CD14-positive monocyte (primary cell): ENCODE measurements around the gene MCF2L. TPM values are rescaled to one million over a fixed set of nuclear protein-coding genes. Genes with fewer than 3 reads are reported as not detected.

Experiments used
- DNase-seq, 3 donors: peaks; one replicate each; pipeline ENCODE4 v3.0.0-alpha.2; 2011 to 2022
- H2AFZ ChIP-seq: 2 replicates; pipeline ENCODE4 v1.6.0; 2012; ENCODE audit warnings: mild to moderate bottlenecking, low read depth, low read length, inconsistent platforms; ENCODE audit not compliant: insufficient read depth, poor library complexity, severe bottlenecking
- H3K27ac ChIP-seq, 2 donors: 1 replicate in 1 of 2; 2 replicates in 1 of 2; pipeline ENCODE4 v1.5.1; 2012 to 2013; ENCODE audit warnings: low read length in 2 of 2, control low read depth in 1 of 2, inconsistent platforms in 1 of 2, low read depth in 1 of 2, mild to moderate bottlenecking in 1 of 2
- H3K27me3 ChIP-seq, 2 donors: one replicate each; pipeline versions ENCODE4 v1.6.0 to v1.6.1; 2011 to 2013; ENCODE audit warnings: low read length in 2 of 2; ENCODE audit not compliant: control insufficient read depth in 2 of 2, insufficient read depth in 2 of 2
- H3K36me3 ChIP-seq, 2 donors: replicated peaks in 1 of 2; 1 replicate in 1 of 2; 2 replicates in 1 of 2; pipeline versions ENCODE4 v1.5.1 to v1.6.1; 2012 to 2013; ENCODE audit warnings: low read length in 2 of 2, control low read depth in 1 of 2, inconsistent platforms in 1 of 2, mild to moderate bottlenecking in 1 of 2; ENCODE audit not compliant: insufficient read depth in 2 of 2, control insufficient read depth in 1 of 2
- H3K4me1 ChIP-seq, 2 donors: 1 replicate in 1 of 2; 2 replicates in 1 of 2; pipeline versions ENCODE4 v1.5.1 to v1.6.1; 2012 to 2013; ENCODE audit warnings: low read length in 2 of 2, control low read depth in 1 of 2, inconsistent platforms in 1 of 2, mild to moderate bottlenecking in 1 of 2, moderate library complexity in 1 of 2; ENCODE audit not compliant: insufficient read depth in 2 of 2, control insufficient read depth in 1 of 2
- H3K4me2 ChIP-seq: replicated peaks from 2 replicates; pipeline ENCODE3; 2012; ENCODE audit warnings: low read length, moderate library complexity, mild to moderate bottlenecking; ENCODE audit not compliant: poor library complexity, severe bottlenecking; ENCODE audit errors: extremely low read depth
- H3K4me3 ChIP-seq, 3 experiments: fragments of 200-600 bp in 1 of 3; sonication (generic) in 1 of 3; replicated peaks in 1 of 3; 1 replicate in 2 of 3; 2 replicates in 1 of 3; pipeline ENCODE4 v1.5.1; 2011 to 2013; ENCODE audit warnings: low read length in 3 of 3, mild to moderate bottlenecking in 3 of 3, control low read depth in 2 of 3, low read depth in 2 of 3, inconsistent platforms in 1 of 3, moderate library complexity in 1 of 3
- H3K79me2 ChIP-seq: 2 replicates; pipeline ENCODE4 v1.6.0; 2012; ENCODE audit warnings: mild to moderate bottlenecking, control low read depth, inconsistent platforms, low read length, moderate library complexity; ENCODE audit not compliant: insufficient read depth
- H3K9ac ChIP-seq: 2 replicates; pipeline ENCODE4 v1.6.0; 2017; ENCODE audit warnings: low read length, mild to moderate bottlenecking; ENCODE audit not compliant: insufficient read depth, poor library complexity, severe bottlenecking
- H3K9me3 ChIP-seq, 2 donors: replicated peaks in 1 of 2; 1 replicate in 1 of 2; 2 replicates in 1 of 2; pipeline versions ENCODE4 v1.5.1 to v1.6.1; 2012 to 2013; ENCODE audit warnings: low read length in 2 of 2, control low read depth in 1 of 2; ENCODE audit not compliant: control insufficient read depth in 1 of 2, insufficient read depth in 1 of 2
- H4K20me1 ChIP-seq: 2 replicates; pipeline ENCODE4 v1.6.0; 2012; ENCODE audit warnings: mild to moderate bottlenecking, low read length, control low read depth, moderate library complexity; ENCODE audit not compliant: insufficient read depth
- H3K27ac Mint-ChIP-seq, 7 donors: one replicate each; pipeline ENCODE4 v1.8.0; 2020; ENCODE audit warnings: mild to moderate bottlenecking in 7 of 7, mixed read lengths in 7 of 7, moderate library complexity in 6 of 7, inconsistent platforms in 2 of 7
- H3K27me3 Mint-ChIP-seq, 3 donors: one replicate each; pipeline ENCODE4 v1.8.0; 2021 to 2022; ENCODE audit warnings: low read depth in 3 of 3, mild to moderate bottlenecking in 3 of 3, mixed read lengths in 3 of 3, moderate library complexity in 3 of 3, inconsistent platforms in 1 of 3
- H3K36me3 Mint-ChIP-seq, 2 donors: one replicate each; pipeline ENCODE4 v1.8.0; 2020; ENCODE audit warnings: mixed read lengths in 2 of 2, inconsistent platforms in 1 of 2, mild to moderate bottlenecking in 1 of 2
- H3K4me1 Mint-ChIP-seq: one replicate; pipeline ENCODE4 v1.8.0; 2020; ENCODE audit warnings: mild to moderate bottlenecking, mixed read lengths
- H3K4me3 Mint-ChIP-seq, 2 donors: one replicate each; pipeline ENCODE4 v1.8.0; 2020; ENCODE audit warnings: mild to moderate bottlenecking in 2 of 2, mixed read lengths in 2 of 2, moderate library complexity in 1 of 2
- H3K9me3 Mint-ChIP-seq, 7 donors: one replicate each; pipeline ENCODE4 v1.8.0; 2020 to 2022; ENCODE audit warnings: mixed read lengths in 7 of 7, mild to moderate bottlenecking in 6 of 7, moderate library complexity in 6 of 7, inconsistent platforms in 2 of 7
- WGBS: methylation state at CpG from one replicate; pipeline ENCODE4 v1.1.5; 2013; ENCODE audit warnings: missing lambda C conversion rate; ENCODE audit not compliant: insufficient coverage; 5-methylcytosine and 5-hydroxymethylcytosine counted together
- intact Hi-C, 2 donors: fragments of 100-400 bp; cut with micrococcal nuclease; formaldehyde crosslinking; loops; one replicate each; pipeline versions ENCODE4 v1.15.0 to v1.15.1; 2023
- polyA plus RNA-seq, 3 donors: library from polyadenylated mRNA; depleted of rRNA in 1 of 3; unstranded in 2 of 3; stranded (reverse) in 1 of 3; fragments of 300-500 nt in 2 of 3; fragments of >200 nt in 1 of 3; fragmentation: Illumina TruSeq in 2 of 3; gene quantifications; 1 replicate in 2 of 3; 2 replicates in 1 of 3; pipeline ENCODE4 v1.2.3, GENCODE V29; 2012 to 2021
- TF ChIP-seq, protein P1 (sequence below): fragments of 200-600 bp; IDR thresholded peaks from one replicate; pipeline ENCODE4 v1.8.0; 2022; ENCODE audit warnings: antibody characterized with exemption, mild to moderate bottlenecking

MCF2L gene
- polyA plus RNA-seq, 3 donors: not detected

DNA sequence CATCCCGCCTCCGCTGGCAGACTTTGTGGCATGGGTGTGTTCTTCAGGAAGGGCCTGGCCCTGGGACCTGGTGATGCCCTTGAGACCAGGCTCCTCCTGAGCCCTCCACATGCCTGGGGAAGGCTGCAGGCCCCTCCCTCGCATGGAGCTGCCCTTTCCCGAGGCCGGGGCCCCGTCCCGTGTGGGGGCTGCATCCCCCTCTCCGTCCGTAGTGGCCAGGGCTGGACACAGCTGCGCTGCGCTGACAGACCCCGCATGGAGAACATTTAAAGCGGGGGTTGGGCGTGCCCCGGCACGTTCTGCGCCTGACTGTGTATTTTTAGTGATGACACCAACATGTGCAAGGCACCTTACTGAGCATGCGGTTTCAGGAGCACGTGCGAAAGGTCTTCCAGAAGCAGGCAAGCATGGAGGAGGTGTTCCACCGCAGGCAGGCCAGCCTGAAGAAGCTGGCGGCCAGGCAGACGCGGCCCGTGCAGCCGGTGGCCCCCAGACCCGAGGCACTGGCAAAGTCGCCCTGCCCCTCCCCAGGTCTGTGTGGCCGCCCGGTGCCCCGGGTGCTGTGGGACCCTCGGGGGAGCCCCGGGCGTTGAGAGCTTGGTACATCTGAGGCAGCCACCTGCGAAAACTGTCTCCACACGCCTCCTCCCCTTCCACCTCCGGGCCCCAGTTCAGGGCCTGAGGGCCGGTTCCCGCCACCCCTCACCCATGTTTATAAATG is 107.8 kb downstream of the MCF2L start:
- H3K79me2 ChIP-seq: no peaks in the 10 kb centered on the region
- intact Hi-C loops: no loop called here
- H3K36me3 ChIP-seq: no peaks in the 10 kb centered on the region
- no peak overlapping the region for H3K27ac Mint-ChIP-seq
- no peak overlapping the region for H2AFZ ChIP-seq
- no peak overlapping the region for H3K4me2 ChIP-seq
- TF ChIP-seq, protein P1, sequence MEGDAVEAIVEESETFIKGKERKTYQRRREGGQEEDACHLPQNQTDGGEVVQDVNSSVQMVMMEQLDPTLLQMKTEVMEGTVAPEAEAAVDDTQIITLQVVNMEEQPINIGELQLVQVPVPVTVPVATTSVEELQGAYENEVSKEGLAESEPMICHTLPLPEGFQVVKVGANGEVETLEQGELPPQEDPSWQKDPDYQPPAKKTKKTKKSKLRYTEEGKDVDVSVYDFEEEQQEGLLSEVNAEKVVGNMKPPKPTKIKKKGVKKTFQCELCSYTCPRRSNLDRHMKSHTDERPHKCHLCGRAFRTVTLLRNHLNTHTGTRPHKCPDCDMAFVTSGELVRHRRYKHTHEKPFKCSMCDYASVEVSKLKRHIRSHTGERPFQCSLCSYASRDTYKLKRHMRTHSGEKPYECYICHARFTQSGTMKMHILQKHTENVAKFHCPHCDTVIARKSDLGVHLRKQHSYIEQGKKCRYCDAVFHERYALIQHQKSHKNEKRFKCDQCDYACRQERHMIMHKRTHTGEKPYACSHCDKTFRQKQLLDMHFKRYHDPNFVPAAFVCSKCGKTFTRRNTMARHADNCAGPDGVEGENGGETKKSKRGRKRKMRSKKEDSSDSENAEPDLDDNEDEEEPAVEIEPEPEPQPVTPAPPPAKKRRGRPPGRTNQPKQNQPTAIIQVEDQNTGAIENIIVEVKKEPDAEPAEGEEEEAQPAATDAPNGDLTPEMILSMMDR: no peak
- H3K4me3 ChIP-seq: no peak overlapping the region
- no peaks in the 10 kb centered on the region for H3K4me1 ChIP-seq
- peaks cover 0 to 2% (median 0%) of the 10 kb centered on the region in 3 donors for H3K27me3 Mint-ChIP-seq
- peaks cover 0 to 6% of the 10 kb centered on the region in 2 donors for H3K9me3 ChIP-seq
- no peaks in the 10 kb centered on the region for H3K4me1 Mint-ChIP-seq
- 97% methylated on average over 38 of the region's 39 CpGs for WGBS
- no peak overlapping the region for H3K27ac ChIP-seq
- H3K27me3 ChIP-seq: no peaks in the 10 kb centered on the region
- H3K4me3 Mint-ChIP-seq: no peak overlapping the region
- H4K20me1 ChIP-seq: no peaks in the 10 kb centered on the region
- H3K36me3 Mint-ChIP-seq: no peaks in the 10 kb centered on the region
- DNase-seq: no peak
- no peak overlapping the region for H3K9ac ChIP-seq
- H3K9me3 Mint-ChIP-seq: peaks cover 2 to 13% (median 7%) of the 10 kb centered on the region in 7 donors

DNA sequence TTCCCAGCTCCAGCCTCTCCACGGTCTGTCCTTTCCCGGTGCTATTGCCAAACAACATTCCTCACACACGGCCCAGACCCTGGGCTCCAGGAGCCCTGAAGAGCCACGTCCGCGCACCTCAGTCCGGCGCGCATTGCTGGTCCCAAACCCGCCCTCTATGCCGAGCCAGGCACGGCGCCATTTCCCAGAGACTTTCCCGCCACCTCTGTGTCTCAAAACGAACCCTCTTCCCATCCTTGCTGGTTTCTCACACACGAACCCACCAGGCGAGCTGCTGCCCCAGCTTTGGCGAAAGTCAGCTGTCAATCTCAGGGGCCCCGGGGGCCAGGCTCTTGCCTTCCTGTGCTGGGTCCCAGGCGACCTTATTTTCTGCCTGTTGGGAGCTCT is 108.5 kb downstream of the MCF2L start:
- H3K79me2 ChIP-seq: no peaks in the 10 kb centered on the region
- H3K27ac Mint-ChIP-seq: peak overlapping the region in 1 of 7 donors; percentile 27
- no peak overlapping the region for H3K4me3 Mint-ChIP-seq
- TF ChIP-seq, protein P1: no peak
- H3K27me3 ChIP-seq: no peaks in the 10 kb centered on the region
- no peaks in the 10 kb centered on the region for H3K36me3 Mint-ChIP-seq
- H2AFZ ChIP-seq: no peak overlapping the region
- peaks cover 0 to 3% of the 10 kb centered on the region in 2 donors for H3K9me3 ChIP-seq
- H3K36me3 ChIP-seq: no peaks in the 10 kb centered on the region
- no peak overlapping the region for H3K9ac ChIP-seq
- H3K4me1 Mint-ChIP-seq: no peaks in the 10 kb centered on the region
- no peaks in the 10 kb centered on the region for H3K4me1 ChIP-seq
- no peak overlapping the region for H3K27ac ChIP-seq
- no peak overlapping the region for H3K4me2 ChIP-seq
- intact Hi-C loops: no loop called here
- peaks cover 0 to 2% (median 0%) of the 10 kb centered on the region in 3 donors for H3K27me3 Mint-ChIP-seq
- DNase-seq: no peak
- 87% methylated on average over 19 of the region's 20 CpGs for WGBS
- H4K20me1 ChIP-seq: no peaks in the 10 kb centered on the region
- no peak overlapping the region for H3K4me3 ChIP-seq
- H3K9me3 Mint-ChIP-seq: peaks cover 0 to 10% (median 2%) of the 10 kb centered on the region in 7 donors
